ENCODE measurements around the gene FBXO42.

Gene FBXO42

GRCh38 chr1:16244650-16245285 lies 107.5 kb downstream of the FBXO42 start:
- Histone ChIP-seq H3K27me3 (ENCODE audit: insufficient read depth, low read depth) (no peaks in the 10 kb centered on the region), H2AFZ (ENCODE audit: low read depth) (no peak overlapping the region), H3K9ac (no peak overlapping the region), H3K79me2 (ENCODE audit: insufficient read depth, low read depth) (no peaks in the 10 kb centered on the region), H3K4me1 (ENCODE audit: low read depth, poor library complexity, severe bottlenecking) (peaks cover 33% of the 10 kb centered on the region), H3K27ac (no peak overlapping the region), H3K36me3 (ENCODE audit: insufficient read depth) (no peaks in the 10 kb centered on the region), H4K20me1 (ENCODE audit: insufficient read depth) (no peaks in the 10 kb centered on the region), H3K4me2 (no peak overlapping the region), H3K4me3 (IDR thresholded peaks at IDR 0.05; ENCODE audit: insufficient read depth, low read depth, low read length) (no peak overlapping the region)
- peak; percentile 50 for TF ChIP-seq CTCF (conservative IDR thresholded peaks at IDR 0.05; ENCODE audit: low read depth, low read length)

GRCh38 chr1:16243936-16244649 lies 108.2 kb downstream of the FBXO42 start:
- no peaks in the 10 kb centered on the region for H3K36me3 ChIP-seq (ENCODE audit: insufficient read depth)
- H2AFZ ChIP-seq (ENCODE audit: low read depth): no peak overlapping the region
- peak; percentile 90 for TF ChIP-seq CTCF (conservative IDR thresholded peaks at IDR 0.05; ENCODE audit: low read depth, low read length)
- peaks cover 26% of the 10 kb centered on the region for H3K4me1 ChIP-seq (ENCODE audit: low read depth, poor library complexity, severe bottlenecking)
- no peak overlapping the region for H3K27ac ChIP-seq
- H3K4me2 ChIP-seq: no peak overlapping the region
- H3K9ac ChIP-seq: no peak overlapping the region
- H4K20me1 ChIP-seq (ENCODE audit: insufficient read depth): no peaks in the 10 kb centered on the region
- no peaks in the 10 kb centered on the region for H3K27me3 ChIP-seq (ENCODE audit: insufficient read depth, low read depth)
- H3K79me2 ChIP-seq (ENCODE audit: insufficient read depth, low read depth): no peaks in the 10 kb centered on the region
- H3K4me3 ChIP-seq (IDR thresholded peaks at IDR 0.05; ENCODE audit: insufficient read depth, low read depth, low read length): no peak overlapping the region

GRCh38 chr1:16243215-16243610 lies 109.1 kb downstream of the FBXO42 start:
- Histone ChIP-seq H3K9ac (no peak overlapping the region), H3K79me2 (ENCODE audit: insufficient read depth, low read depth) (no peaks in the 10 kb centered on the region), H3K4me1 (ENCODE audit: low read depth, poor library complexity, severe bottlenecking) (peaks cover 17% of the 10 kb centered on the region), H3K27me3 (ENCODE audit: insufficient read depth, low read depth) (no peaks in the 10 kb centered on the region), H3K4me2 (no peak overlapping the region), H3K27ac (no peak overlapping the region), H3K4me3 (IDR thresholded peaks at IDR 0.05; ENCODE audit: insufficient read depth, low read depth, low read length) (no peak overlapping the region), H4K20me1 (ENCODE audit: insufficient read depth) (no peaks in the 10 kb centered on the region), H3K36me3 (ENCODE audit: insufficient read depth) (no peaks in the 10 kb centered on the region), H2AFZ (ENCODE audit: low read depth) (no peak overlapping the region)
- no peak for TF ChIP-seq CTCF (conservative IDR thresholded peaks at IDR 0.05; ENCODE audit: low read depth, low read length)

- Histone ChIP-seq H3K4me2 (no peak overlapping the region), H3K79me2 (ENCODE audit: insufficient read depth, low read depth) (no peaks in the 10 kb centered on the region), H3K9ac (no peak overlapping the region), H3K4me1 (ENCODE audit: low read depth, poor library complexity, severe bottlenecking) (peaks cover 16% of the 10 kb centered on the region), H3K4me3 (IDR thresholded peaks at IDR 0.05; ENCODE audit: insufficient read depth, low read depth, low read length) (no peak overlapping the region), H3K27ac (no peak overlapping the region), H3K36me3 (ENCODE audit: insufficient read depth) (no peaks in the 10 kb centered on the region), H2AFZ (ENCODE audit: low read depth) (no peak overlapping the region), H3K27me3 (ENCODE audit: insufficient read depth, low read depth) (no peaks in the 10 kb centered on the region), H4K20me1 (ENCODE audit: insufficient read depth) (no peaks in the 10 kb centered on the region)
- no peak for TF ChIP-seq CTCF (conservative IDR thresholded peaks at IDR 0.05; ENCODE audit: low read depth, low read length)
These were observed 109.6 kb downstream of the FBXO42 start for GRCh38 chr1:16242556-16243214.

Data from KMS-11 (cell line).